K562 (cell line): ENCODE measurements around the gene LDB2. TPM values are rescaled to one million over a fixed set of nuclear protein-coding genes. Genes with fewer than 3 reads are reported as not detected.

Experiments used
- ATAC-seq: fragments of 200-7000 bp; cut with Tn5 transposase; 3 replicates; pipeline ENCODE4 v1.9.1; 2020; ENCODE audit warnings: moderate library complexity
- BruUV-seq: library from RNA; stranded (reverse); fragments of 400-500 nt; replicated peaks from 2 replicates; lab custom pipeline; 2021; lab: Mats Ljungman, UMichigan
- CTCF ChIA-PET: fragments of 300-600 bp; formaldehyde crosslinking; extraction: SDS; loops from one replicate; lab custom pipeline; 2021; ENCODE audit warnings: low intra/inter-chr PET ratio; lab: Yijun Ruan, JAX
- POLR2A ChIA-PET: fragments of 300-600, 350-650 bp; sonication (Branson Sonifier 250); formaldehyde crosslinking; extraction: SDS; loops from one replicate; lab custom pipeline; 2021; ENCODE audit warnings: antibody characterized with exemption, inconsistent platforms; lab: Yijun Ruan, JAX
- DNase-seq, 4 experiments: peaks; one replicate each; pipeline versions ENCODE4 v3.0.0 to v3.0.0-alpha.2; 2011 to 2018; ENCODE audit warnings: low spot score in 3 of 4, mixed read lengths in 3 of 4; ENCODE audit errors: extremely low read depth in 1 of 4
- FAIRE-seq: peaks from 2 replicates; lab custom pipeline; 2011; peaks lifted over from hg19 to GRCh38; lab: Jason Lieb, UNC
- H2AFZ ChIP-seq: 2 replicates; pipeline ENCODE4 v1.6.0; 2011; ENCODE audit warnings: low read depth, low read length, control low read depth, inconsistent platforms
- H3K27ac ChIP-seq: fragments of 200-600 bp; 3 replicates; pipeline ENCODE4 v1.8.0; 2011; ENCODE audit warnings: low read depth, mild to moderate bottlenecking, control low read depth, inconsistent platforms, low read length, moderate library complexity, mixed read lengths; ENCODE audit errors: extremely low read depth
- H3K27me3 ChIP-seq, 2 experiments: fragments of 300-600 bp in 1 of 2; 2 replicates in 1 of 2; 3 replicates in 1 of 2; pipeline versions ENCODE4 v1.6.0 to v1.8.0; 2011; ENCODE audit warnings: inconsistent platforms in 2 of 2, low read length in 2 of 2, mild to moderate bottlenecking in 1 of 2, mixed read lengths in 1 of 2, moderate library complexity in 1 of 2; ENCODE audit not compliant: control insufficient read depth in 2 of 2, insufficient read depth in 2 of 2
- H3K36me3 ChIP-seq: fragments of 300-600 bp; 3 replicates; pipeline ENCODE4 v1.8.0; 2011; ENCODE audit warnings: mild to moderate bottlenecking, low read length, inconsistent platforms; ENCODE audit not compliant: control insufficient read depth, insufficient read depth
- H3K4me1 ChIP-seq, 2 experiments: fragments of 200-600 bp in 1 of 2; replicated peaks in 1 of 2; 2 replicates in 1 of 2; 3 replicates in 1 of 2; pipeline versions ENCODE4 v1.5.1 to v1.8.0; 2011; ENCODE audit warnings: inconsistent platforms in 2 of 2, low read length in 2 of 2, mild to moderate bottlenecking in 1 of 2, mixed read lengths in 1 of 2, moderate library complexity in 1 of 2; ENCODE audit not compliant: control insufficient read depth in 2 of 2, insufficient read depth in 2 of 2
- H3K4me2 ChIP-seq: 2 replicates; pipeline ENCODE4 v1.6.1; 2011; ENCODE audit warnings: low read length, control low read depth, inconsistent platforms, mixed read lengths; ENCODE audit not compliant: insufficient read depth
- H3K4me3 ChIP-seq: fragments of 200-600 bp; sonication (generic), shearing (Covaris generic); 2 replicates; pipeline ENCODE4 v1.5.1; 2016; ENCODE audit warnings: control low read depth, inconsistent platforms
- H3K79me2 ChIP-seq: fragments of 200-600 bp; 3 replicates; pipeline ENCODE4 v1.8.0; 2011; ENCODE audit warnings: low read length, inconsistent platforms; ENCODE audit not compliant: control insufficient read depth, insufficient read depth
- H3K9ac ChIP-seq, 2 experiments: 2 replicates each; pipeline versions ENCODE4 v1.6.0 to v1.6.1; 2011; ENCODE audit warnings: low read depth in 2 of 2, low read length in 2 of 2, control low read depth in 1 of 2, inconsistent platforms in 1 of 2, mild to moderate bottlenecking in 1 of 2, mixed read lengths in 1 of 2; ENCODE audit not compliant: insufficient read depth in 1 of 2
- H3K9me1 ChIP-seq: one replicate; pipeline ENCODE4 v1.6.0; 2011; ENCODE audit warnings: inconsistent platforms, mild to moderate bottlenecking, low read length, moderate library complexity; ENCODE audit not compliant: control insufficient read depth, insufficient read depth
- H3K9me3 ChIP-seq: replicated peaks from 2 replicates; pipeline ENCODE4 v1.5.1; 2011; ENCODE audit warnings: low read depth, low read length, inconsistent platforms; ENCODE audit not compliant: control insufficient read depth, insufficient read depth
- H4K20me1 ChIP-seq: replicated peaks from 2 replicates; pipeline ENCODE4 v1.6.1; 2011; ENCODE audit warnings: low read length, inconsistent platforms, mixed read lengths; ENCODE audit not compliant: control insufficient read depth, insufficient read depth
- CUX1 ChIP-seq: fragments of 200-800 bp; sonication (Bioruptor generic); IDR thresholded peaks from 2 replicates; pipeline ENCODE4 v1.6.1; 2016; ENCODE audit warnings: missing genetic modification characterization, missing compliant biosample characterization
- IRF1 ChIP-seq: sonication (generic); formaldehyde crosslinking; IDR thresholded peaks from 2 replicates; pipeline ENCODE4 v1.8.0; 2022; ENCODE audit warnings: missing genetic modification reagents, mild to moderate bottlenecking, borderline replicate concordance
- KDM4B ChIP-seq, 2 experiments: fragments of 450-650 bp in 1 of 2; sonication (generic) in 1 of 2; IDR thresholded peaks; 2 replicates each; pipeline ENCODE4 v1.6.1; 2016 to 2017; ENCODE audit warnings: borderline replicate concordance in 2 of 2, antibody characterized with exemption in 1 of 2, low read depth in 1 of 2, mild to moderate bottlenecking in 1 of 2
- MTA2 ChIP-seq: fragments of 450-650 bp; IDR thresholded peaks from 2 replicates; pipeline ENCODE4 v1.6.1; 2016; ENCODE audit warnings: low read depth
- YBX1 ChIP-seq: fragments of 450-650 bp; IDR thresholded peaks from 2 replicates; pipeline ENCODE4 v1.7.1; 2016; ENCODE audit warnings: mild to moderate bottlenecking
- ZBTB12 ChIP-seq: fragments of 250-450 bp; sonication (Bioruptor Pico); IDR thresholded peaks from 2 replicates; pipeline ENCODE4 v1.4.0; 2020
- ZNF316 ChIP-seq: fragments of 450-650 bp; IDR thresholded peaks from 2 replicates; pipeline ENCODE4 v1.6.1; 2016
- ZNF695 ChIP-seq: fragments of 450-650 bp; formaldehyde crosslinking; IDR thresholded peaks from 2 replicates; pipeline ENCODE4 v1.4.0; 2020; ENCODE audit warnings: mild to moderate bottlenecking, moderate library complexity
- WGBS: fragments of 100-300 bp; shearing (Covaris generic); methylation state at CpG from one replicate; pipeline ENCODE4 v1.1.6; 2016; ENCODE audit warnings: low coverage, mixed read lengths; ENCODE audit not compliant: insufficient coverage; ENCODE audit errors: missing lambda C conversion rate; 5-methylcytosine and 5-hydroxymethylcytosine counted together
- in situ Hi-C: fragments of 300-500 bp; cut with MboI; formaldehyde crosslinking; loops from 4 replicates; pipeline ENCODE4 v1.15.0; 2018; ENCODE audit warnings: inconsistent platforms, mixed read lengths
- intact Hi-C: fragments of 100-400 bp; cut with micrococcal nuclease; formaldehyde crosslinking; loops from 2 replicates; pipeline ENCODE4 v1.14.2; 2022
- polyA plus RNA-seq, 8 experiments: library from polyadenylated mRNA; depleted of rRNA in 4 of 8; stranded (reverse) in 5 of 8; unstranded in 3 of 8; fragments of >200 nt; fragmentation: Nextera tagmentation in 2 of 8; fragmentation: Illumina TruSeq in 1 of 8; extraction: Ambion mirVana in 2 of 8; extraction: Trizol in 1 of 8; gene quantifications; 2 replicates each; pipeline versions ENCODE4 v1.2.1 to v1.2.3, GENCODE V29; 2011 to 2014; ENCODE audit warnings: inconsistent platforms in 1 of 8, missing spikeins in 1 of 8
- total RNA-seq, 7 experiments: library from RNA; depleted of rRNA in 6 of 7; stranded (reverse); fragments of >200 nt in 6 of 7; fragmentation: Illumina TruSeq in 2 of 7; extraction: Trizol in 2 of 7; gene quantifications; 2 replicates each; pipeline versions ENCODE4 v1.2.1 to v1.2.3, GENCODE V29; 2011 to 2021; ENCODE audit warnings: low replicate concordance in 1 of 7

The LDB2 gene
- total and polyA plus RNA-seq, 9 of the 15 experiments (the other 6 are each of a cell fraction or from before 2014, with no cell fraction given): 0.10 to 0.20 TPM; not detected in 7

- TF ChIP-seq IRF1 (no peak), ZBTB12 (CRISPR knock-in tag) (no peak)
Observed at GRCh38 chr4:16661813-16662212, 236.6 kb downstream of the LDB2 start (continued).

GRCh38 chr4:16660656-16661055 is 237.8 kb downstream of the LDB2 start:
- no peak for DNase-seq
- Histone ChIP-seq H2AFZ (no peak overlapping the region), H3K4me1 (no peaks in the 10 kb centered on the region), H3K9me3 (no peaks in the 10 kb centered on the region), H3K27me3 (no peaks in the 10 kb centered on the region), H3K27ac (no peak overlapping the region), H3K9ac (no peak overlapping the region), H3K4me2 (no peak overlapping the region), H3K79me2 (no peaks in the 10 kb centered on the region), H3K36me3 (no peaks in the 10 kb centered on the region), H3K9me1 (no peaks in the 10 kb centered on the region), H4K20me1 (no peaks in the 10 kb centered on the region), H3K4me3 (no peak overlapping the region)
- no peak for ATAC-seq
- TF ChIP-seq CUX1: no peak
- no peak for TF ChIP-seq YBX1
- no peak for TF ChIP-seq KDM4B (IDR thresholded peaks at IDR 0.05; ENCODE audit: borderline replicate concordance in 2 of 2, low read depth in 1 of 2)
- no peak for TF ChIP-seq MTA2
- TF ChIP-seq ZNF695 (CRISPR knock-in tag): no peak
- no peak for TF ChIP-seq ZNF316
- POLR2A ChIA-PET: no interaction called here
- WGBS: 3% methylated on average over 2 of the region's 2 CpGs
- BruUV-seq: no TSS peak
- in situ Hi-C loops (no loop called here), intact Hi-C loops (no loop called here)
- CTCF ChIA-PET: no interaction called here
- no peak for FAIRE-seq
